Stimulated activated CD8-positive, alpha-beta memory T cell treated with anti-CD3 and anti-CD28 coated beads, Interleukin-2, amount 100 ng/mL, for 48 hours (primary cell): Measurements from ENCODE around the gene SHMT2.

Experiments
- DNase-seq, 2 donors: peaks; one replicate each; pipeline ENCODE4 v3.0.0-alpha.2; 2020; ENCODE audit warnings: low read depth in 2 of 2

SHMT2 gene

DNA sequence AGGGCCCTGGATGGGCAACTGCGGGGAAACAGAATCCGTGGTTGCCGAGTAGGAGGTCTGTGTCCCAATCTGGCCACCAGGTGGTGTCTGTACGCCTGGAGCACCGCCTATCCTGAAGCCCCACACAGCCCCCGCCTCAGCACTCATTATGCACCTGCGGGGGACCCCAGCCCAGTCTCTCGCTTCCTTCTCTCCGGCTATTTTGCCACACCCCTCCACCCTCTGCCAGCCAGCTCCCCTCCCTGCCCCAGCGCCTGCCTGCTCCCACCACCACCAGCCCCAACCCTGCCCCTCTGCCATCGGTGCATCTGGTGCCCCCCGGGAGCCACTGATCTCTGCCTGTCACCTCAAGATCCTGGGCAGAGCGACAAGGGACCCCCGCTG lies 15.1 kb upstream of the SHMT2 start:
- DNase-seq = peak in 1 of 2 donors; percentile 60

DNA sequence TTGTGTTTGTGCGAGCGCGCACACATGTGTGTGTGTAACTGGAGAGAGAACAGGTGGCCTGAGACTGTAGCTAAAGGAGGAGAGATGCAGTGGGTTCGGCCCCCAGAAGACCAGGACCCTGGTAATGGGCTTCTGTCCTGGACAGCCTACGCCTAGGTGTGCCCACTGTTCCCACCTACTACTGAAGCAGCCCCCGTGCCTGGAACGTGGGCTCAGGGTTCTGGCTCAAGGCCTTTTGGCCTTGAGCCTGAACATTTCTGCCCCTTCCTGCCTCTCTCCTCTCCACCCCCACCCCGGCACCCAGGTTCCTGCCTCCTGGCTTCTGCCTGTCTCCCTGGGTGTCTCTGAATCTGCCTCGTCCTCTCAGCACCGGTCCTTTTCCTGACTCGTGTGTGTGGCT lies 14.4 kb upstream of the SHMT2 start:
- no peak for DNase-seq

DNA sequence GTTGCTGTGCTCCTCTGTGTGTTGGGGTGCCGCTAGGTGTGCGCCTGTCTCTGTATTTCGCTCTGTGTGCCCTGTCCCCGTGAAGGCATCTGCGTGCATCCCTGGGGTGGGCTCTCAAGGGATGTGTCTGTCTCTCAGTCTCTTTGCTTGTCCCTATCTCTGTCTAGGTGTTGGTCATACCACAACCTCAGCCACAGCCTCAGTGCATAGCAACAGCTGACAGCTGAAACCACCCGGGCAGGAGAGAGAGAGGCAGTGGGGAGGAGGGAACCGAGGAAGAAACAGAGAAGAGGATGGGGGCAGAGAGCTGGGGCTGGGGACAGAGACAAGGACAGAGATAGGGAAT lies 13.9 kb upstream of the SHMT2 start:
- no peak for DNase-seq

DNA sequence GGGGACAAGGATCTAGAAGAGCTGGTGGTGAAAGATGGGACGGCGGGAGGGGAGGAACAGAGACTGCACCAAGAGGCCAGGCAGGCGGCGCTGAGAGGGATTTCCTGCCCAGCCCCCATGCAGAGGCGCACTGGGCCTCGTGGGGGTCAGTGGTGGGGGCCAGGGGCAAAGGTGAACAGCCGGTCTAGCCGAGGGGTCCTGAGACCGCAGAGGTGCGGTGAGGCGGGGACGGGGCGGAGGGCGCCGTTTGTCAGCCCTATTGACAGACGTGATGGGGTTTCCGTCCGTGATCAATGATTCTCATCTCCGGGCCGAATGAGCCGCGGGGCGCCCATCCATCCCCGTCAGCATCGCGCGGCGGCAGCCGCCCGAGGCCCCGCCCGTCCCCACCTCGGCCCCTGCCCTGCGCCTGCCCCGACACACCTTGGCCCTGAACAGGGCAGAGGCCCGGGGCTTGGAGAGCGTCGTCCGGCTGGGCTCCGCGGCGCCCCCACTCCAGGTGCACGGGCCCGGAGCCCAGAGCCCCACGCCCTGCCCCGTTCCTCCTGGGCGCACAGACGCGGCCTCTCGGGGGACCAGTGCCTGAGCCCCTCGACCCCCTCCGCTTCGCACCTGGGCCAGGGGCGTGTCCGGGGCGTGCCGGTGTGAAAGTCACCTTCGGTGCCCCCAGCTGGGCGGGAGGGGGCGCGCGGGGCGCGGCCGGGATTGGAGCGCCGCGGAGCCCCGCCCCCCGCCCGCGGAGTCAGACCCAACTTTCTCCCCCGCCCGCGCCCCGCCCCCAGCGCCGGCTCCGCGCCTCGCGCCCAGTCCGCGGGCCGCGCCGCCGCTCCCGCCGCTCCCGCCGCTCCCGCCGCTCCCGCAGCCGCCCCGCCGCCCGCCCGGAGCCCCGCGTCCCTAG lies 13.2 kb upstream of the SHMT2 start, which contains the start of gene NXPH4:
Gene NXPH4 (plus strand): TSS at position 781 of the 898 bp plus-strand sequence. CDS start 176 bp downstream, outside the sequence.
- no peak for DNase-seq

DNA sequence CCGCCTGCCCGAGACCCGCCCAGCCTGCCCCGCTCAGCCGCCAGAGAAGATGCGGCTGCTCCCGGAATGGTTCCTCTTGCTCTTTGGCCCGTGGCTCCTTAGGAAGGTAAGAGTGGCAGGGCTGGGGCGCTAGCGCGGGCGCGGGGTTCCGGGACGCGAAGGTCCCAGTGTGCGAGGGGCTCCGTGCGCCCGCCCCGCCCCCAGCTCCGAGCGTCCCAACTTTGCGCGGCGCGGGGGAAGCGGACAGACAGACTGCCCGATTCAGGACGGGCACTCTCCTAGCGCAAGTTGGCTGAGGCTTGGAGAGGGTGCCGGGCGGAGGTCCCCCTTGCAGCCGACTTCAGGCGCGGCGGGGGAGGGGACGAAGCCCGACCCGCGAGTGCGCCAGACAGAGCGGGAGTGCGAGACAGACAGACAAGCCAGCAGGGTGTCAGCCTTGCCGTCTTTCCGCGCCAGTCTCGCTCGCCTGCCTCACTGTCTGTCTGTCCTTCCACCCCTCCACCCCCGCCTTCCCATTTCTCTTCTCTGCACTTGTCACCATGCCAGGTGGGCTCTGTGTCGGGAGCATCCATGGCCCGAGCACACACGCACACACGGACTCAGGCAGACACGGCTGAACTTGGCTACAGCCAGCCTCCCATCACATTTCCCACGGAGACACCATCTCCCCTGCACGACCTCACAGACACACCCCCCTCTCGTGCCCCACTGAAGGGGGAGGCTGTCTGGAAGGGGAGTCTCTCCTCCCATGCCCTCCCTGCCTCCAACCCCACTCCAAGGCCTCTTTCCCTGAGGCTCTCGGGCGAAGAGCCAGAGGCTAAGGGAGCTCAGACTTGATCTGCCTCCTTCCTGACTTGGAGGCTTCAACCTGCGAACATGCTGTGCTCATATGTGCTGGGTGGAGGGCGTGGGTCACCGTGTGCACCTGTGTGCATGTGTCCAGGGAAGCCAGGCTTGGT lies 12.3 kb upstream of the SHMT2 start:
- DNase-seq = no peak

DNA sequence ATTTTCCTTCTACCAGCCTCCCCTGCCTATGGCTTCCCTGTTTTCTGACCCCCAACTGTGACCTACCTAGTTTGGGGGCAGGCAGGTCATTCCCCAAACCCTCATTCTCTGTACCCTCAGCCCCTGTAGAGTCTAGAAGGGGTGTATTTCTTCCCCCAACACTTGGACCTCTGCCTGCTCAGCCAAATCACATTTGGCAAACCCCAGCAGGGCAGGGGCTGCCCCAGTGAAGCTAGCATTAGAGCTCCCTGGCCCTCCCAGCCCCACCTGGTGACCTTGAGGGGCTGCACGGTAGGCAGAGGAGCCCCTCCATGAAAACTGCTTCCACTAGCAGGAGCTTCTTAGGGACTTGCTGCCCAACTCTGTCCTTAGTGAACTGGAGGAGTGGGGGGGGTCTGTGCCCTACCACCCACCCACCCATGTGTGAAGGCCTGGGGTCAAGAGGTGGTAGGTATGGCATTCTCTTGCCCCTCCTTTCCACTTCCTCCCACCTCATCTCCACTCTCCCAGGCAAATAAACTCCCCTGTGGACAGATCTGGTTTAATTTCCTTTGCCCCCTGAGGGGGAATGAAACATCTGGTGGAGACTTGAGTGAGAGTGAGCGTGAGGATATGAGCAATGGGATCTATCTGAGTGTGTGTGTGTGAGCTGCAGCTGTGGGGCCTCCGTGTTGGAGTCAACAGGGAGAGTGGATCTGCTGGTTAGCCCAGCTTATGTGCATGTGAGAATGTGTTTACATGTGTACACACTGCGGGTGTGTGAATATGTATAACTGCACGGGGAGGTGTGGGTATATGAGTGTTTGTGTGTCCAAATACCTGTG lies 11.3 kb upstream of the SHMT2 start:
- no peak for DNase-seq

DNA sequence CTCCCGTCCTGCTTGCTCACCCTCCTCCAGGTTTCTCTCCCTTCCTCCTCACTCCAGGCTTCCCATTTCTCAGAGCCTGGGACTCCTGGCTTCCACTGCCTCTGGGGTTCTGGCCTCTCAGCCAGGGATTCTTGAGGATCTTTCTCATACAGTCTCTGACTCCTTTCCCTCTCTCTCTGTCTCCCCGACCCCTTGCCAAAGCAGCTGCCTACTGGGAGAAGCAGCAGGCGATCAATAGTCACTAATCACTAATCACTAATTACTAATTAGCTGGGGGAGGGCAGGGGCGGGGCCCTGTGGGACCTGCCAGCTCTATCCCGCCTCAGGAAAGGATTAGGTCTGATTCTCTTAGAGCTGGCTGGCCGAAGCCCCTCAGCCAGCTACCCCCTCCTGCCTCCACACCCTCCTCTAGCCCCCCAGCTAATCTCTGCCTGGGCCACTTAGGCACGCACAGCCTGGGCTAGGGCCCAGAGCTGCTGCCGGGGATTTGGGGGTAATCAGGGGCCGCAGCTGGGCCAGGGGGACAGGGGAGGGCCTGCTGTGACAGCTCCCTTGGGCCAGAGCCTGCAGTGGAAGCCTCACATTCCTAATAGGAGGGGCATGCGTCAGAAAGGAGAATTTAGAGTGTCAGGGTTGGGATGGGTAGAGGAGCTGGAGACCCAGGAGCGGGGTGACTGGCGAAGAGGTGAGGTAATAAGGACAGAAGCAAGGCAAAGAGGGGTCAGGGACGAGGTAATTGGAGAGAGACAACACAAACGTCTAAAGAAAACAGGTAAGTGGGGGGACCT lies 10.1 kb upstream of the SHMT2 start:
- DNase-seq = no peak

DNA sequence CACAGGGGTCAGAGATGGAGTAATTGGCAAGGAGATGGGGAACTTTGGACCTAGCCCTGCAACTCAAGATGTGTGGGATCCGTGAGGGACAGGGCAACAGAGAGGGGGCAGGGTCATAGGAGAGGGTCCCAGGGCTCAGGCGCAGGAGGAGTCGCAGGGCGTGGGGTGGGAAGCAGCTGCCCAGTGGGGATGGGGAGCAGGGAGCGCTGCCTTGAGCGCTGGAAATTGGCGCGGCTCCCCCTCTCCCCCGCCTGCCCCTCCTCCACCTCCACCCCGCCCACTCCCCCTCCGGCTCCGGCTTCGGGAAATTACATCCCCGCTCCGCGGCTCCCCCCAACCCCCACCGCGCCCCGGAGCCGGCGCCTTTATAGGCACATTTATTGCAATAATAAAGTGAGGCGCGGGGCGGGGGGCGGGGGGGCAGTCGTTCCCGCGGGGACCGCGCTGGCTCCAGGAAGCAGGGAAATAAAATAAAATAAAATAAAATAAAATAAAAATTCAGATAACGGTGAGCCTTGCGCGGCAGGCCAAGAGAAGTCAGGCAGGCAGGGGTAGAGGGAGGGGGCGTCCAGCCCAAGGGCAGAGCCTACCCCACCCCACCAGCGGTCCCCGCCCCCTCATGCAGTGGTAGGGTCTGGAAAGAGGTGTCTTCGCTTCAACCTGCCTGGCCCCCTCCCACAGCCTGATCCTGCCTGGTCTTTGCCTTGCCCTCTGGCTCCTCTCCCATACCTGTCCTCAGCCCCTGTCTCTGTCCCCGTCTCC lies 9.3 kb upstream of the SHMT2 start:
- no peak for DNase-seq

DNA sequence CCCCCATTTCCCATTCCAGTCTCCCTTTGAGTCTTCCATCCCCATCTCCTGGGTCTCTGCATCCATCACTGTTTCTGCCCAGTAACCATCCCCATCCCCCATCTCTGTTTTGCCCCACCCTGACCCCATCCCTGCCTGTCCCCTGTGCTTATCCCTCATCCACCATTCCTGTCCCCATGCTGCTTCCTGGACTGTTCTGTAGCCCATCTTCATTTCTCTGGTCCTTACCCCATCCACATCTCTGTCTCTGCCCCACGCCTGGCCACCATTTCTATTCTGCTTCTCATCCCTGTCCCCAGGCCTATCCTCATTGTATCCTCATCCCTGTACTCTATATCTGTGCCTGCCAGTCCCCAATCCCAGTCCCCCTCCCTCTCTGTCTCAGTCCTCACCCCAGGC lies 8.7 kb upstream of the SHMT2 start:
- DNase-seq = no peak

DNA sequence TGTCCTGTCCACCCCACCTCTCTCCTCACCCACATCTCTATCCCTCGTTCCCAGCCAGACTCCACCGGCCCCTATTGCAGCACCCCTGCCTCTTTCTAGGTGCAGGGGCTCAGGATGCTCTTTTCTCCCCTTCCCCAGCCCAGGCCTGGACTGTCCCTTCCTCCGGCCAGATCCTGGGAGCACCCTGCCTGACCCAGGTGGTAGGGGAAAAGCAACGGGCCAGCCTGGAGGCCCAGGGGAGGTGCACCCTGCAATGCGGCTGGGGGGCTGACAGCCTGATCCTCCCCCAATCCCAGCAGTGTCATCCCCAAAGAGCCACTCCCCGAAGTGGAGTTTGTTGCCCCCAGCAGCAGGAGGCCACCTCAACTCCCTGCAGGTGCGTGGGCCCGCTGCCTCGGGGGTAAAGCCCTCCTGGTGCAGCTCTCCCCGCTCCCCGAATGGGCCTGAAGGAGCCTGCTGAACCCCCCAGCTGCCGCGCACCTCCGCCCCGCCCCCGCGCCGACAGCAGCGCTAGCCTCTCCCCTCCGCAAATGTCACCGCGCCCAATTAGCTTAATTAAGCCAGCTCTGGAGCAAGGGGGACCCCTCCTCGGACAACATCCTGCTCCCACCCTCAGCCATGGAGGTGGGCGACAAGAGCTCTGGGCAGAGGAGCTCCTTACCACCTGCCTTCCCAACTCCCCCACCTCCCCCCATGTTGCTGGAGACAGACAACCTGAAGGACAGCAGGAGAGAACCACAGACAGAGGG lies 8.2 kb upstream of the SHMT2 start:
- DNase-seq = no peak

DNA sequence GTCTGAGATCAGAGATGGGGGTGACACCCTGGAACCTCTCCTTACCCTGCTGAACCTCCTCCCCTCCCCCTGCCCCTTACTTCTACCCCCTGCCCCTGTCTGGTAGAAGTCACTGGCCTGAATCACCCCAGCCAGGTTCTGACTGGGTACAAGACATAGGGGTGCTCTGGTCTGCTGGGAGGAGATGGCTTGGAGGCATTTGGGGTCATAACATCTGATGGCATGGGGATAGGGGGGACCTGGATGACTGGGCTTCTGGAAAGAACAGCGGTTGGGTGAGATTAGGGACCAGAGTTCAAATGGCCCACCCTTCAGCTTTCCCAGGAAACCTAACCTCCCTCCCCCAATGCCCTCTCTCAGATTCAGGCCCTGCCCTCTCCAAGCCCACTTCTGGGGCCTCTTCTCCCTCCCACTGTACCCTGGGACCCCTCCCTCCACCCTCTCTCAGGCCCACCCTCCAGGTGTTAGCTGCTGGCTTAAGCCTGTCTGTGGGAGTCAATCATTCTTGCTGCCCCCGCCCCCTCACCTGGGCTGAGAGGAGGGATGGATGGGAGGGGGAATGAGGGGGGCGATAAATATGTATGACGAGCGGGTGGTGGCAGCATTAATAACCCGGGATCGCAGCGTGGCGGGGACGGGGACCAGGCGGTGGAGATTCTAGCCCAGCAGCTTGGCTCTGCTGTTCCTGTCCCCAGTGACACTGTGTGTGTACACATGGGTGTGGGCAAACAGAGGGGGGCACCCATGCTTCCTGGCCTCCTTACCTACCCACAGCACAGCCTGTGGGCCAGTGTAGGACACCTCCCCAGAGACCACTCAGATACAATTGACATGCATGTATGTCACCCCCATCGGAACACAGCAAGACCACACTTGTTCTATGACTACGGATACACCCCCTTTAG lies 7.0 kb upstream of the SHMT2 start:
- DNase-seq = no peak

DNA sequence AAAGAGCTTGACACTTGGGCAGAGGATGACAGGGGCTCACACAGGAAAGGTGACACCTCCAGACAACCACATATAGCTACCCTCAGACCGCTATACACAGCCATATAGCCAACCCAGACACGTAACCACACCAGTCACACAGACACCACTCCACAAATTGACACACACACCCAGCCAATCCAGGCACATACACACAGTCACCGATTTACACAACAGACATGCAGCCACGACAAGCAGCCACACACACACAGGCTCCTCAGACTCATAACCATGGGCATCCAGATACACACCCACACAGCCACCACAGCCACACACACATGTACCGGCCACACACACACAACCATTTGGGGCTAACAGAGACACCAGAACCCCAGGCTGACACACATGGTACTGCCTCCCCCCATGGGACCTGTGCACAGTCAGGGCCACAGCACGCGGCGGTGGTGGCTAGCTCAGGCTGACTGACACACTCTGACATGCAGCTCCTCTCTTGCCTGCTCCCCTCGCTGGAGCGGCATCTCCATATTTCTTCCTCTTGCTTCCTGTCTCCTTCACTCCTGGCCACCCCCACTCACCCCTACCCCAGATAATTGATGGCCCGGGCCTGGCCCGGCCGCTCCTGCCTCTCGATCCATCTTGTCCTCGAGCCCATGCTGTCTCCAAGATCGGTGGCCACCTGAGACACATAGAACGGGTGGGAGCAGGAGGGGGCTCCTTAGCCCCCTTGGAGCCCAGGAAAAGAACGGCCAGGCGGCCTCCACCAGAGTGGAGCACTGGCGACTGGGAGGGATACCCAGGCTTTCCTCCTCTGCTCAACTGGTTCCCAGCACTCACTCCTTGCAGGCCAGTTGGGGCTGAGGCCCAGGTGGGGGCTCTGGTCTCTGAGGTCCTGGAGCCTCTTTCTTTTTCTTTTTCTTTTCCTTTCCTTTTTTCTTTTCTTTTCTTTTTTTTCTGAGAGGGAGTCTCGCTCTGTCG lies 6.0 kb upstream of the SHMT2 start:
- no peak for DNase-seq

DNA sequence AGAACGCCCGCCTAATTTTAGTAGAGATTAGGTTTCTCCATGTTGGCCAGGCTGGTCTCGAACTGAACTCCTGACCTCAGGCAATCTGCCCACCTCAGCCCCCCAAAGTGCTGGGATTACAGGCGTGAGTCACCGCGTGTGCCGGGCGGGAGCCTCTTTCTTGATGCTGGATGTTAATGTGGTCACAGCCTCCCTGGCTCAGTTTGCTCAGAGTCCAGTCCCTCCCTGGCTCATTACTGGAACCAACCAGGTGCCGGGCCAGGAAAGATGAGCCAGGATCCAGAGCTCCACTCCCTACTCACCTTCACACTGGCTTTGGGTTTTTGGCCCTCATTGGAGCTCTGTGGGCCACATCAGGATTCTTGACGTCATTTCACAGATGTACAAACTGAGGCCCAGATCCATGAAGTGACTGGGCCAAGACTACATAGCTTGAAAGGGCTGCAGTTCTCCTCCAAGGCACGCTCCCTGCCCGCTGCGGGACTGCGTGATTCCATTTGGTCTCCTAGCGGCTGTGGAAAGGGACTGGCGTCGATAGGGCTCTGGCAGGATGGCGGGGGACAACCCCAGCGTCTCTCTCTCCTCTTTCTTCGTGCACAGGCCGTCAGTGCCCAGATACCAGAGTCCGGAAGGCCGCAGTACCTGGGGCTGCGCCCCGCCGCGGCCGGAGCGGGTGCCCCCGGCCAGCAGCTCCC lies 5.1 kb upstream of the SHMT2 start:
- no peak for DNase-seq

DNA sequence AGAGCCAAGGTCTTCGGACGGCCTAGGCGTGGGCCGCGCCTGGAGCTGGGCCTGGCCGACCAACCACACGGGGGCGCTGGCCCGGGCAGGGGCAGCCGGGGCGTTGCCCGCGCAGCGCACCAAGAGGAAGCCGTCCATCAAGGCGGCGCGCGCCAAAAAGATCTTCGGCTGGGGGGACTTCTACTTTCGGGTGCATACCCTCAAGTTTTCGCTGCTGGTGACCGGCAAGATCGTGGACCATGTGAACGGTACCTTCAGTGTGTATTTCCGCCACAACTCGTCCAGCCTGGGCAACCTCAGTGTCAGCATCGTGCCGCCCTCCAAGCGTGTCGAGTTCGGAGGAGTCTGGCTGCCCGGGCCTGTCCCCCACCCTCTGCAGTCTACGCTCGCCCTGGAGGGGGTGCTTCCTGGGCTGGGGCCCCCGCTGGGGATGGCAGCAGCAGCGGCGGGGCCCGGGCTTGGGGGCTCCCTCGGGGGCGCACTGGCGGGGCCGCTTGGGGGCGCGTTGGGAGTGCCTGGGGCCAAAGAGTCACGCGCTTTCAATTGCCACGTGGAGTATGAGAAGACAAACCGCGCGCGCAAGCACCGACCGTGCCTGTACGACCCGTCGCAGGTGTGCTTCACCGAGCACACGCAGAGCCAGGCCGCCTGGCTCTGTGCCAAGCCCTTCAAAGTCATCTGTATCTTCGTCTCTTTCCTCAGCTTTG lies 4.4 kb upstream of the SHMT2 start:
- no peak for DNase-seq

DNA sequence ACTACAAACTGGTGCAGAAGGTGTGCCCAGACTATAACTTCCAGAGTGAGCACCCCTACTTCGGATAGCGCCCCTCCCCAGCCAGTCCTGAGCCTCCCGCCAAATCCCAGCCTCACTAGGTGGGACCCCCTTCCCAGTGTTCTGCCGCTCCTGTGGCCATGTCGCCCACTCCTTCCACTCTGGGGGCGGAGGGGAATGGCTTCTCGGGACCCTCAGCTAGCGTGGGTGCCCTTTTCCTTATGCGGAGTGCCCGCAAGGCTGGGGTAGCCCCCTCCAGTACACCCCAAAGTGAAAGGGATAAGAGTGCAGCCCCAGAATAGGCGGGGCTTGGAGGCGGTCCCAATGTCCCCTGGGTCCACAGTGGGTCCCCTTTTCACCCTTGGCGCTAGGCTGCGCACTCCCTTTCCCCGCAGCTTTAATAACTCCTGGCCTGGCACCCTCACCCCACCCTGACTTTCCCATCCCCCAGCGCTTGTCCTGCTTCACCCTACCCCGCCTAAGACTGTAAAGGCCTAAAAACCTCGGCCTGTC lies 3.8 kb upstream of the SHMT2 start:
- no peak for DNase-seq
